Measurements from ENCODE around the gene SRSF9. TPM values are rescaled to one million over a fixed set of nuclear protein-coding genes. Genes with fewer than 3 reads are reported as not detected.
A peak's percentile ranks its signal among the peaks of the same experiment; 100 is the strongest.

Gene SRSF9
- total and polyA plus RNA-seq, 2 of the 13 experiments (the other 11 are each of a cell fraction or from before 2014, with no cell fraction given), result 125 to 144 TPM

DNA sequence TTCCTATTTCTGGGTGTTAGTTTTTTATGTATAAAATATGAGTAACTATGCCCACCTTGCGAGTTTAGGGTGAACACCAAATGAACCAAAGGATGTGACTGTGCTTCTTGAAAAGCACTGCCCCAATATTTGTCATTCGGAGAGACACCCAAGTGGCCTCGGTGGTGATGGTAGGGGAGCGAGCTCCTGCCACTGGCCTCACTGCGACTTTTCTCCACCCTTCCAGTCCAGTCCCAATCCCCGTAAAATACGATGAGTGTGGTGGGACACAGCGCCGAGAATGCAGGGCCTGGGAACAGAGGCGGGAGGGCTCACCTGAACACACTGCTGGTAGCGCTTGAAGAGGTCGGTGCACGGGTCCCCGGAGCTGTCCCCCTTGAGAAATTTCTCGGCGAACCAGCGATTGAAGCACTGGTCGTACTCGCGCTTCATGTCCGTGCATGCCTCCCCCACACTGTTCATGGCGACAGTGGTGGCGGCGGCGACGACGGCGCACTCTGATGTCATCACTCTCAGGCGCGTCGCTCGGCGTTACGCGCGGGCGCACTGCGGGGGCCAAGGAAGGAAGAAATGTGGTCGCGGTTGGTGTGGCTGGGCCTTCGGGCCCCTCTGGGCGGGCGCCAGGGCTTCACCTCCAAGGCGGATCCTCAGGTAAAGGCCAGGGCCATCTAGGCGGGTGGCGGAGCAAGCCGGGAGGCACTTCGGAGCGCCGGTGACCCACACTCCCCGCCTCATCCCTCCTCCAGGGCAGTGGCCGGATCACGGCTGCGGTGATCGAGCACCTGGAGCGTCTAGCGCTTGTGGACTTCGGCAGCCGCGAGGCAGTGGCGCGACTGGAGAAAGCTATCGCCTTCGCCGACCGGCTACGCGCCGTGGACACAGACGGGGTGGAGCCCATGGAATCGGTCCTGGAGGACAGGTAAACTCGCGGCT is 23.4 kb downstream of the SRSF9 start, which contains the start of the genes GATC and TRIAP1 (continued):
- TF ChIP-seq, protein P1, sequence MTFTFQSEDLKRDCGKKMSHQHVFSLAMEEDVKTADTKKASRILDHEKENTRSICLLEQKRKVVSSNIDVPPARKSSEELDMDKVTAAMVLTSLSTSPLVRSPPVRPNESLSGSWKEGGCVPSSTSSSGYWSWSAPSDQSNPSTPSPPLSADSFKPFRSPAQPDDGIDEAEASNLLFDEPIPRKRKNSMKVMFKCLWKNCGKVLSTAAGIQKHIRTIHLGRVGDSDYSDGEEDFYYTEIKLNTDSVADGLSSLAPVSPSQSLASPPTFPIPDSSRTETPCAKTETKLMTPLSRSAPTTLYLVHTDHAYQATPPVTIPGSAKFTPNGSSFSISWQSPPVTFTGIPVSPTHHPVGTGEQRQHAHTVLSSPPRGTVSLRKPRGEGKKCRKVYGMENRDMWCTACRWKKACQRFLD (CRISPR knock-in tag; IDR thresholded peaks at IDR 0.05; ENCODE audit: borderline replicate concordance), result peak; percentile 79; the same call in 1 of the 2 replicates
- TF ChIP-seq ZNF562 (CRISPR knock-in tag; IDR thresholded peaks at IDR 0.05; ENCODE audit: borderline replicate concordance) (no peak), FOXP1 (IDR thresholded peaks at IDR 0.05) (no peak), FOXP1 (CRISPR knock-in tag; IDR thresholded peaks at IDR 0.05) (peak; percentile 35; the same call in 1 of the 2 replicates), SP2 (CRISPR knock-in tag; IDR thresholded peaks at IDR 0.05) (no peak; the same call in 1 of the 2 replicates), NR2C2 (CRISPR knock-in tag; IDR thresholded peaks at IDR 0.05; ENCODE audit: borderline replicate concordance) (peak; percentile 84), SKI (IDR thresholded peaks at IDR 0.05; ENCODE audit: partially characterized antibody) (no peak), ZNF629 (CRISPR knock-in tag; conservative IDR thresholded peaks at IDR 0.05) (no peak), ZNF326 (CRISPR knock-in tag; IDR thresholded peaks at IDR 0.05; ENCODE audit: borderline replicate concordance) (0 out of 2 replicates have a peak, but pooled peaks have one; percentile 10), PTBP1 (IDR thresholded peaks at IDR 0.05; ENCODE audit: low read depth, low read length, poor library complexity, severe bottlenecking) (no peak), RBM22 (optimal IDR thresholded peaks at IDR 0.05; ENCODE audit: low read length) (peak; percentile 70), TGIF2 (CRISPR knock-in tag; IDR thresholded peaks at IDR 0.05) (peak; percentile 22; the same call in 1 of the 2 replicates), ZNF230 (CRISPR knock-in tag; IDR thresholded peaks at IDR 0.05) (no peak; the same call in 1 of the 2 replicates), ZNF619 (CRISPR knock-in tag; IDR thresholded peaks at IDR 0.05) (peak; percentile 79; the same call in 1 of the 2 replicates)
- TF ChIP-seq, protein P2, sequence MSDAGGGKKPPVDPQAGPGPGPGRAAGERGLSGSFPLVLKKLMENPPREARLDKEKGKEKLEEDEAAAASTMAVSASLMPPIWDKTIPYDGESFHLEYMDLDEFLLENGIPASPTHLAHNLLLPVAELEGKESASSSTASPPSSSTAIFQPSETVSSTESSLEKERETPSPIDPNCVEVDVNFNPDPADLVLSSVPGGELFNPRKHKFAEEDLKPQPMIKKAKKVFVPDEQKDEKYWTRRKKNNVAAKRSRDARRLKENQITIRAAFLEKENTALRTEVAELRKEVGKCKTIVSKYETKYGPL (CRISPR knock-in tag; IDR thresholded peaks at IDR 0.05), result peak; percentile 16; the same call in 1 of the 2 replicates
- TF ChIP-seq, protein P3, sequence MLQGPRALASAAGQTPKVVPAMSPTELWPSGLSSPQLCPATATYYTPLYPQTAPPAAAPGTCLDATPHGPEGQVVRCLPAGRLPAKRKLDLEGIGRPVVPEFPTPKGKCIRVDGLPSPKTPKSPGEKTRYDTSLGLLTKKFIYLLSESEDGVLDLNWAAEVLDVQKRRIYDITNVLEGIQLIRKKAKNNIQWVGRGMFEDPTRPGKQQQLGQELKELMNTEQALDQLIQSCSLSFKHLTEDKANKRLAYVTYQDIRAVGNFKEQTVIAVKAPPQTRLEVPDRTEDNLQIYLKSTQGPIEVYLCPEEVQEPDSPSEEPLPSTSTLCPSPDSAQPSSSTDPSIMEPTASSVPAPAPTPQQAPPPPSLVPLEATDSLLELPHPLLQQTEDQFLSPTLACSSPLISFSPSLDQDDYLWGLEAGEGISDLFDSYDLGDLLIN (CRISPR knock-in tag; IDR thresholded peaks at IDR 0.05; ENCODE audit: borderline replicate concordance), result no peak
- TF ChIP-seq, protein P4, sequence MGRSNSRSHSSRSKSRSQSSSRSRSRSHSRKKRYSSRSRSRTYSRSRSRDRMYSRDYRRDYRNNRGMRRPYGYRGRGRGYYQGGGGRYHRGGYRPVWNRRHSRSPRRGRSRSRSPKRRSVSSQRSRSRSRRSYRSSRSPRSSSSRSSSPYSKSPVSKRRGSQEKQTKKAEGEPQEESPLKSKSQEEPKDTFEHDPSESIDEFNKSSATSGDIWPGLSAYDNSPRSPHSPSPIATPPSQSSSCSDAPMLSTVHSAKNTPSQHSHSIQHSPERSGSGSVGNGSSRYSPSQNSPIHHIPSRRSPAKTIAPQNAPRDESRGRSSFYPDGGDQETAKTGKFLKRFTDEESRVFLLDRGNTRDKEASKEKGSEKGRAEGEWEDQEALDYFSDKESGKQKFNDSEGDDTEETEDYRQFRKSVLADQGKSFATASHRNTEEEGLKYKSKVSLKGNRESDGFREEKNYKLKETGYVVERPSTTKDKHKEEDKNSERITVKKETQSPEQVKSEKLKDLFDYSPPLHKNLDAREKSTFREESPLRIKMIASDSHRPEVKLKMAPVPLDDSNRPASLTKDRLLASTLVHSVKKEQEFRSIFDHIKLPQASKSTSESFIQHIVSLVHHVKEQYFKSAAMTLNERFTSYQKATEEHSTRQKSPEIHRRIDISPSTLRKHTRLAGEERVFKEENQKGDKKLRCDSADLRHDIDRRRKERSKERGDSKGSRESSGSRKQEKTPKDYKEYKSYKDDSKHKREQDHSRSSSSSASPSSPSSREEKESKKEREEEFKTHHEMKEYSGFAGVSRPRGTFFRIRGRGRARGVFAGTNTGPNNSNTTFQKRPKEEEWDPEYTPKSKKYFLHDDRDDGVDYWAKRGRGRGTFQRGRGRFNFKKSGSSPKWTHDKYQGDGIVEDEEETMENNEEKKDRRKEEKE (IDR thresholded peaks at IDR 0.05), result no peak
- TF ChIP-seq, protein P5, sequence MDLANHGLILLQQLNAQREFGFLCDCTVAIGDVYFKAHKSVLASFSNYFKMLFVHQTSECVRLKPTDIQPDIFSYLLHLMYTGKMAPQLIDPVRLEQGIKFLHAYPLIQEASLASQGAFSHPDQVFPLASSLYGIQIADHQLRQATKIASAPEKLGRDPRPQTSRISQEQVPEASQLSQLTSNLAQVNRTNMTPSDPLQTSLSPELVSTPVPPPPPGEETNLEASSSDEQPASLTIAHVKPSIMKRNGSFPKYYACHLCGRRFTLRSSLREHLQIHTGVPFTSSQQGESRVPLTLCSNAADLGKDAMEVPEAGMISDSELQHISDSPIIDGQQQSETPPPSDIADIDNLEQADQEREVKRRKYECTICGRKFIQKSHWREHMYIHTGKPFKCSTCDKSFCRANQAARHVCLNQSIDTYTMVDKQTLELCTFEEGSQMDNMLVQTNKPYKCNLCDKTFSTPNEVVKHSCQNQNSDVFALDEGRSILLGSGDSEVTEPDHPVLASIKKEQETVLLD (CRISPR knock-in tag; IDR thresholded peaks at IDR 0.05; ENCODE audit: low read depth), result peak; percentile 66; the same call in 1 of the 2 replicates
- TF ChIP-seq, protein P6, sequence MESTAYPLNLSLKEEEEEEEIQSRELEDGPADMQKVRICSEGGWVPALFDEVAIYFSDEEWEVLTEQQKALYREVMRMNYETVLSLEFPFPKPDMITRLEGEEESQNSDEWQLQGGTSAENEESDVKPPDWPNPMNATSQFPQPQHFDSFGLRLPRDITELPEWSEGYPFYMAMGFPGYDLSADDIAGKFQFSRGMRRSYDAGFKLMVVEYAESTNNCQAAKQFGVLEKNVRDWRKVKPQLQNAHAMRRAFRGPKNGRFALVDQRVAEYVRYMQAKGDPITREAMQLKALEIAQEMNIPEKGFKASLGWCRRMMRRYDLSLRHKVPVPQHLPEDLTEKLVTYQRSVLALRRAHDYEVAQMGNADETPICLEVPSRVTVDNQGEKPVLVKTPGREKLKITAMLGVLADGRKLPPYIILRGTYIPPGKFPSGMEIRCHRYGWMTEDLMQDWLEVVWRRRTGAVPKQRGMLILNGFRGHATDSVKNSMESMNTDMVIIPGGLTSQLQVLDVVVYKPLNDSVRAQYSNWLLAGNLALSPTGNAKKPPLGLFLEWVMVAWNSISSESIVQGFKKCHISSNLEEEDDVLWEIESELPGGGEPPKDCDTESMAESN (CRISPR knock-in tag; conservative IDR thresholded peaks at IDR 0.05), result peak; percentile 92

Measured in HepG2 (cell line).